Spleen (tissue), 7 donors: ENCODE data around the gene SLC38A10.

Experiments used
- CTCF ChIP-seq, 11 experiments: fragments of 200-600 bp in 7 of 11; fragments of 450-650 bp in 4 of 11; sonication (generic) in 4 of 11; IDR thresholded peaks in 8 of 11; conservative IDR thresholded peaks in 3 of 11; 1 replicate in 7 of 11; 2 replicates in 4 of 11; pipeline versions ENCODE4 v1.4.0 to v1.8.0; 2016 to 2021; ENCODE audit warnings: antibody characterized with exemption in 11 of 11, inconsistent platforms in 4 of 11, mild to moderate bottlenecking in 1 of 11
- POLR2A ChIP-seq, 3 donors: fragments of 450-650 bp; IDR thresholded peaks; one replicate each; pipeline ENCODE4 v1.5.1; 2017; ENCODE audit warnings: antibody characterized with exemption in 3 of 3, mild to moderate bottlenecking in 1 of 3
- POLR2AphosphoS5 ChIP-seq, 3 donors: sonication (generic); formaldehyde crosslinking; IDR thresholded peaks; one replicate each; pipeline ENCODE4 v1.5.1; 2017; ENCODE audit warnings: antibody characterized with exemption in 3 of 3
- donor health status: DM: no; HTN: no; CAD: no; lungs with moderate emphysema.
- donor health status: DM: no; HTN: no; CAD: no.
- donor health status: DM: no; HTN: no; CAD: no.

GRCh38 chr17:81204578-81204977, 90.5 kb downstream of the SLC38A10 start:
- TF ChIP-seq CTCF (IDR thresholded peaks at IDR 0.05 in 8 of 11, conservative IDR thresholded peaks at IDR 0.05 in 3 of 11) (no peak), POLR2A (IDR thresholded peaks at IDR 0.05) (no peak), POLR2AphosphoS5 (IDR thresholded peaks at IDR 0.05) (no peak)
